Fibroblast of lung (primary cell): ENCODE measurements around the gene TRMT61A.

Experiments
- EZH2 ChIP-seq: IDR thresholded peaks from 2 replicates; pipeline ENCODE4 v1.5.1; 2012; ENCODE audit warnings: low read length, control low read depth, mild to moderate bottlenecking; ENCODE audit errors: missing control alignments
- TF ChIP-seq, protein P1 (sequence below), 2 donors: IDR thresholded peaks in 1 of 2; conservative IDR thresholded peaks in 1 of 2; 1 replicate in 1 of 2; 2 replicates in 1 of 2; pipeline ENCODE4 v1.5.1; 2011 to 2012; ENCODE audit warnings: low read length in 2 of 2, control low read depth in 1 of 2, inconsistent platforms in 1 of 2, low read depth in 1 of 2, mild to moderate bottlenecking in 1 of 2

DNA sequence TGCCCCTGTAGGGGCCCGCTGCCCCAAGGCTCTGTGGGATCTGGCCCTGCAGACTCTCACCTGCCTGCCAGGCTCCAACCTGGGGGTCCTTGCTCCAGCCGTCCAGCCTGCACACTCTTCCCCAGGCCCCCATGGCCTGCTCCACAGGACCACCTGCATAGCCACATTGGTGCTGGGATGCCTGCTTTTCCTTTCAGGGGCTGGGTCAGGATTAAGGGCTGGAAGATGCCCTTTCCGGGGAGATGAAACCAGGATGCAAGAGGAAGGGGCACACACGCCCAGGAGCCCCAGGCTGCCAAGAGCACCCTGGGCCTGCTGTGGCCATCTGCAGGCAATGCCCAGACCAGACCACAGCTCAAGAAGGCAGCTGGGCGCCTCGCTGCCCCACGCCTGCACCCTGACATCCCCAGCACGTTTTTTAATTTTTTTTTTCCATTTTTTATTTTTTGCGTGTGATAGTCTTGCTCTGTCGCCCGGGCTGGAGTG, 18.5 kb downstream of the TRMT61A start:
- no peak for TF ChIP-seq EZH2
- TF ChIP-seq, protein P1, sequence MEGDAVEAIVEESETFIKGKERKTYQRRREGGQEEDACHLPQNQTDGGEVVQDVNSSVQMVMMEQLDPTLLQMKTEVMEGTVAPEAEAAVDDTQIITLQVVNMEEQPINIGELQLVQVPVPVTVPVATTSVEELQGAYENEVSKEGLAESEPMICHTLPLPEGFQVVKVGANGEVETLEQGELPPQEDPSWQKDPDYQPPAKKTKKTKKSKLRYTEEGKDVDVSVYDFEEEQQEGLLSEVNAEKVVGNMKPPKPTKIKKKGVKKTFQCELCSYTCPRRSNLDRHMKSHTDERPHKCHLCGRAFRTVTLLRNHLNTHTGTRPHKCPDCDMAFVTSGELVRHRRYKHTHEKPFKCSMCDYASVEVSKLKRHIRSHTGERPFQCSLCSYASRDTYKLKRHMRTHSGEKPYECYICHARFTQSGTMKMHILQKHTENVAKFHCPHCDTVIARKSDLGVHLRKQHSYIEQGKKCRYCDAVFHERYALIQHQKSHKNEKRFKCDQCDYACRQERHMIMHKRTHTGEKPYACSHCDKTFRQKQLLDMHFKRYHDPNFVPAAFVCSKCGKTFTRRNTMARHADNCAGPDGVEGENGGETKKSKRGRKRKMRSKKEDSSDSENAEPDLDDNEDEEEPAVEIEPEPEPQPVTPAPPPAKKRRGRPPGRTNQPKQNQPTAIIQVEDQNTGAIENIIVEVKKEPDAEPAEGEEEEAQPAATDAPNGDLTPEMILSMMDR (conservative IDR thresholded peaks at IDR 0.05 in 1 of 2, IDR thresholded peaks at IDR 0.05 in 1 of 2; ENCODE audit: low read depth in 1 of 2, low read length in 2 of 2): no peak
